ENCODE data around the gene KAT7.
A peak's percentile ranks its signal among the peaks of the same experiment; 100 is the strongest.
"Not testable (repeated sequence)": the region's sequence is repeated elsewhere in the genome, so short reads cannot be mapped to it uniquely, and the experiment has no call there.

The KAT7 gene

DNA sequence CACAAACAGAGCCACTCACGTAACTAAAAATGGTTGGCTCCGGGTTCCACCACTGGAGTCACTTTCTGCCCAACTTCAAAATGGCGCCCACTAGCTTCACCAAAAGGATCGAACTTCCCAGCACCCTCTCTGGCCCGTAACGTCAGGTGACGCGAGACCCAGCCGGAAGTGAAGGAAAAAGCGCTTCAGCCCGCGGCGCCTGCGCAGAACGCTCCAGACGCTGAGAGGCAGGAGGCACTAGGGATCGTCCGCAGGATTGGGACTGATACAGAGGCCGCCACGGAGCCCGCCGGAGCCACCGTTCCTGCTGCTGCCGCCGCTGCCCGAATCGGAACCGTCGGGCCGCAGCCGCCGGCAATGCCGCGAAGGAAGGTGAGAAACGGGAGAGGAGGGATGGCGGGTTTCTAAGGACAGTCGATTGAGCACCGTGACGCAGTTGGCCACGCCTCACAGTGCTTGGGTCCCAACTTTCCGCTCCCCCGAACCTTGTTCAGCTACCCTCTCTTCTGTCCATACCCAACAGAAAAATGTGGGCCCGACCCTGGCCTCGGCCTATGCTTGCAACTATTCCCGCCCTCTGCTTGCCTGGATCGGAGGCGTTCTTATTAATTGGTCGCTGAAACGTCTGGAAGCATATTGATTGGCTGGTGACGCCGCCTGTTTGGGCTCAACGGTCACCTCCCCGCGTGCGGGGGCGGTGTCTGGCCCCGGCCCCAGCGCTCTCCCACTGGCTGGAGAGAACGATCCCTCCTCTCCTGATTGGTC lies at the start of gene KAT7:
Gene KAT7 (plus strand): TSS at position 204 of the 765 bp plus-strand sequence. CDS start 154 bp downstream, at position 358.
- DNase-seq = peak; percentile 98

DNA sequence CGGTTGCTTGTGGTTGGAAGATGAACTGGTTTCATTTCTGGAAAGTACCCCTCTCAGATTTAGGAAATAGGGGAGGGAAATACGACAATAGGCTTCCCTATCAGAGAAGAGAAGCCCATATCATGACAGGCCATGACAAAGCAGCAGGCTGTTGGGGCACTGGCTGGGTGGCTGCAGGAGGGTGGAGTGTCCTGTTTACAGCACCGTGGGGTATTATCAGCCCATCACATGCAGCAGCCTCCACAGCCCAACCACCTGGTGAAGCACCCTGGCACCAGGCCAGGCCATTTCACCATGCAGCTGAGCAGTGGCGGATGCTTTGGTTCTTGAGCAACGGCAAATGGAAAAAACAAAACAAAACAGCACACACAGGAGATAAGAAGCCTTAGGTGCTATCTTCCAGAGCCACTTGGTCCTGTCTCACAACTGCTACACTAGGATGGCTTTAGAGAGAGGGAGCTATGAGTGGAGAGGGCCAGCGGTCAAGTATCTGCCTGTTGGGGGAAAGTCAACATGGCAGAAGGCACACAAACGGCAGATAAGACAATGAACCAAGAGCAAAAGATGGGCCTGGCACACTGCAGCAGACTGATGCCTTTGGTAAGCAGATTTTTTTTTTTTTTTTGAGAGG lies 48.7 kb upstream of the KAT7 start:
- DNase-seq = peak; percentile 61

DNA sequence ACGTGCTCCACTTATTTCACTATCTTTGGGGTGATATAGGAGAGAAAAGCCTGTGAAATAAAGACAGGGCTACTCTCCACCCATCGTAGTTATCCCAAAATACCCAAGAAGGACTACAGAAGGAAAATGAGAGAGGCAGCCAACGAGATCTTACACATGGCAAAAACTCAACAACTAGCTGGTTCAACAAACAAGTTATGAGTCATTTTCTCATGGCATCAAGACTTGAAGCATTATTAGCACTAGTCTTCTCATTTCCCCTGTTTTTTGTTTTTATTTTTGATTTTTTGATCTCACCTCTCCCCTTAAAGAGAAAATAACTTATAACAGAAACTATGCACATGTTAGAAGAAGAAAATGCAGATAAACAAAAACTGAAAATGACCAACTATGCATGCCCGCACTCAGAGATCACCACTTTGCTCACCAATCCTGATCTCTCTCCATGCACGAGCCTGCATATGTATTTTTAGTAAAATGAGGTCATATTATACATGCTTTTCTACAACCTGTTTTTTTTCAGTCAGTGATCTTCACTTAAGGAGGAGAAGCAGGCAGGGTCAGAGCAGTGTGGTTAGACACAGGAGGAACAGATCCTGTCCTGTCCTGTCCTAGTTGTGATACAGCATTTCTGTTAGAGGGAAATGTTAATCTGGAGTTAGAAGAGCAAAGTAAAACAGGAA lies 47.3 kb upstream of the KAT7 start:
- no peak for DNase-seq

DNA sequence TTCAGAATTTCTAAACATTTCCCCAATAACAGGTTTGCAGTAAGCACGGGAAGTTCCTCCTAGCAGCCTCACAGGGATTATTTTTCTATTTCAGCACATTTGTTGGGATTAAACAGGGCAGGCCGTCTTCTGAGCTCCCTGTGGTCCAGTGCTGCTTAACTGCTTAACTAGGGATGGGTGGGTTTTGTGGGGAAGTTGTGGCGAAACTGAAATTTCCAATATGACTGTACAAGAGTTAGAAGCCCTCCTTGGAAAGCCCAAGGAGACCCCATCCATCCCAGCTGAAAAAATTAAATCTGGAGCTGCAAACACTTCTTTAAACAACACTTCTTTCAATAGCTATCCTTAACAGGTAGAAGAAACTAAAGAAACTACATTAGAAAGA lies 46.8 kb upstream of the KAT7 start:
- DNase-seq = no peak

DNA sequence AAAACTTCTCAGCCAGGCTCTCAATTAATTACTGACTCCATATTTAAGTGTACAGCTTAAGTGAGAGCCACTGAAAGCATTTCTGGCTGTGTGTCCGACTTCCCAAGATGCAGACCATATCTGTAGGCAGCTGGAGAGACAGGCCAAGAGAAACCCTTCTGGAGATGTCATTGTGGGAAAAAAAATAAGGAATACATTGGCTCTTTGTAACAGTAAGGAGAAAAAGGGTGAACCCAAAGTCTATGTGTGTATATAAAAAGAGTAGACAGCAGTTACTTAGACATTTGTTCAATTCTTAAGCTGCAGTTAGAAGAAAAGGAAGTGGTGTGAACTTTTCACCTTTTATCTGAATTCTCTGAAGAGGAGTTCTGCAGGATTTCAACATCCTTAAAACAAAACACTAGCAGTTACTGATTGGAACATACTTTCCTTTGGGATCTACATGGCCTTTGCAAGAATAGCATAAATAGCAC lies 46.3 kb upstream of the KAT7 start:
- DNase-seq = no peak

DNA sequence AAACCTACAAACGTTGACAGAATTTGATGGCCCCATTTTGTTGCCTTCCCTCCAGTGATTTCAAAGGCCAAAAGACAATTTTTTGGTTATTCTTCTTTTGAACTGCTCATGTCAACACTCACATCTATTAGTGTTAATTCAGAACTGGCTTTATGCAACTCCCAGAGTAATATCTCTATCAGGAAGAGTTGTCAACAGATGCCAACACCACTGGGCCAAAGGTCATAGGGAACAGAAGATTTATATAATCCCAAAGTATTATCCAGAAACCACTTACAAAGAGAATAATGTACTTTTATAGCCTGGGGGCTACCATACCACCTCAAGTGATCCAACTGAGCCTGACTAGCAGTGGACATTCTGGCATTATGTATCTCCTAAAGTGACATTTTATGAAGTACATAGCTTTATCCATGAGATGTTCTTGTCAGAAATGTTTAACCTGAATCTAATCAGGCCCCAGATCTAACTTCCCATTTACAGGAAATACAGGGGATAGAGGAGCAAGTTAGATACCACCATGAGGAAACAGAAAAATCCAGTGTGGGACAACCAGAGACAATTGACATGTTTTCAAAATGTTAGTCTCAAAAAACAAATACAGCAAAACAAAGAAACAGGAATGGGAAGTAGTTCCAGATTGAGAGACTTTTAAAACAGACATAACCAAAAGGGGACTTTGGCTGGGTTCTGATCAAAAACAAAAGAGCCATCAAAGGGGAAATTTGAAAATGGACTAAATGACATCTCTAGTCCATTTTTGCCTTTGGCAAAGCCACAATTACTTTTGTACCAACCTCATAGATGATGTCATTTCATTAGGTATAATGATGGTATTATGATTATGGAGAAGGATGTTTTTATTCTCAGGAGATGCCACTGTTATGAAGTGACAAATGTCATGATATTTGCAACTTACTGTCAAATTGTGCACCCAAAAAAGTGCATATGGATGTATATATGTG lies 43.0 kb upstream of the KAT7 start:
- DNase-seq = no peak

DNA sequence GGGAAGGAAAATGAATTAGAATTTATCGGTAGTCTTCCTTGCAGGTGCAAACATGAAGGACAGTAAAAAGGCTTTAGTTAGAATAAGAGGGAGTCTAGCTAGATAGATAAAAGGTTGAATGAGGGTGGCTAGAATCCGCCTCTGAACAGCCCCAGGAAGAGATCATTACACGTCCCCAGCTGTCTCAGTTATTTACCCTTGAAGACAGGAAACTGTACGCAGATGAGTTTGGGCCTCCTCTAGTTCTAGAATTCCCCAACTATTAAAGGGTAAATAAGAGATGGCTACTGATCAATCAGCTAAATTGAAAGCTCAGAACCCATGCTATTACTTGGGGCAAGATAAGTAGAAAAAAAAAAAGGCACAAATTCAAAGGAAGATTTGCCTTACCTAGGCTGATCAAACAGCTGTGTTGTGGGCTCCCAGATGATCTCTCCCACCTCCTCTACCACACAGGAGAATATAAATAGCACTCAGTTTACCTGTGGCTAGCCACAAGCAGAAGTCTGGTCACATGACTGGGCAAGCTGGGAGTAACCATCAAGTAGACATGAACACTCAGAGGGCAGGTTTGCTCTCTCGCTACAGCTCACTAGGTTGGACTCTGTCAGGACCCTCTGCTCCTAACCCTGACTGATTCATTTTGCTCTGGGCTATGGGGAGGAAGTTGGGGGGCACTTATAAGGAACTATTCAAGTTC lies 41.5 kb upstream of the KAT7 start:
- DNase-seq = no peak

DNA sequence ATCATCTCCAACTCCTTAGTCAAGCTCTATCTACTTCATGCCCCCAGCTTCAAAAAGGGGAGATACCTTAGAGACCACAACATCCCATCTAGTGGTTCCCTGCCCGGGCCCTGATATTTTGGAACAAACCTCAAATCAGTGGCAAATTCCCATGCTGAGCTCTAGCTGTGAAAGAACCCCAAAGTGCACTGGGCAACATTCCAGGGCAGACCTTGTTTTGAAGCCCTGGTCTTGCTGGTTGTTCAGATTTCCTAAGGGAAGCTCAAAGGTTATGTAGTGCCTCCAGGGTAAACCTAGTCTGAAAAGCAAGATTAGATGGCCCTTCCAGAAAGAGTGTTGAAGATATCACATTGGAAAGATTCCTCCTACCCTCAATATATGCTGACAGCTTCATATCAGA lies 40.8 kb upstream of the KAT7 start:
- DNase-seq = no peak

DNA sequence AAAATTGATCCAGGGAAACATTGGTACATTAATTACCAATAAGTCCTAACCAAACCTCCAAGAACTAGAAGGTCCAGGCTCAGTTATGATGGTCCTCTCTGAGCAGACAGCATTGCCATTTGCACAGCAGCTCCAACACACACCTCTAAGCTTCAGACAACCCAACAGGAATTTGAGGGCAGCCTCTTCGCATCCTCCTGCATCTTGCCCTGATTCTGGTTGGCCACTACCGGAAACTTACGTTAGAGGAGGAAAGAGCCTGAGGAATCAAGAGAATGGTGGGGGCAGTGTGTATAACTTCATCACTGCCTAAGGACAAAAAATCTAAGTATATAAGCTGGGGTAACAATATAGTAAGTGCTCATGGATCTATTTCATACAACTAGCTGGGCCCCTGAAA lies 40.3 kb upstream of the KAT7 start:
- no peak for DNase-seq

DNA sequence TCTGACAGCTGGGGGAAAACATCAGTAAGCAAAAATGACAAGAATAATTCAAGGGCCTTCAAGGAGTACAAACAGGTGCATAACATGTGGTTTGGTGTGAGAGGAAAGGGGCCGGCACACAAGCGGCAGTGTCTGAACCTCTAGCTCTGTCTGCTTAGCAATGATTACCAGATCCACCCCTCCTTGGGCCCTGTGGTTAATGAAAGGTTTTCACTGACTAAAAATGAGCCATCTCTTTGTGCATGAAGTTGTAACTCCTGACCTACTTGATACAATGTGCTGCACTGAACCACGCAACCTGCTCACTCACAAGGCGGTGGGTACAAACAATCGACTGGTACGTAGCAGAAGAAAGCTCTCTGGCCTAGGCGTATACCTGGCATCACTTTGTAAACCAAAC lies 39.7 kb upstream of the KAT7 start:
- no peak for DNase-seq

DNA sequence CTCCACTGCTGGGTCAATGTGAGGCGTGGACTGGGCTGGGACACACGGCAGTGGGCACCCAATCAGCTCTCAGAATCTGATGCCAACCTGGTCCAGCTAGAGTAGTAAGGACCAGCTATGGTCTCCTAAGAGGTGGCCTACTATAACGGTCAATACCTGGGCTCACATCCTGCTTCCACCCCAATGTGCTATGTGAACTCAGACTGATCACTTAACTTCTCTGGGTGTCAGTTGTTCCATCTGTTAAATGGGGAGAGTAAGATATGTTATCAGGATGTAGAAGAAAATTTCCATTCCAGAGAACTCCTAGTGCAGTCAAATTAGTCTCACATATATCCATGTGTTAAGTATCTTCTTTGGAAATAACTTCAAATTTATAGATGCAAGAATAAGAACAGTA lies 38.8 kb upstream of the KAT7 start:
- DNase-seq = no peak

DNA sequence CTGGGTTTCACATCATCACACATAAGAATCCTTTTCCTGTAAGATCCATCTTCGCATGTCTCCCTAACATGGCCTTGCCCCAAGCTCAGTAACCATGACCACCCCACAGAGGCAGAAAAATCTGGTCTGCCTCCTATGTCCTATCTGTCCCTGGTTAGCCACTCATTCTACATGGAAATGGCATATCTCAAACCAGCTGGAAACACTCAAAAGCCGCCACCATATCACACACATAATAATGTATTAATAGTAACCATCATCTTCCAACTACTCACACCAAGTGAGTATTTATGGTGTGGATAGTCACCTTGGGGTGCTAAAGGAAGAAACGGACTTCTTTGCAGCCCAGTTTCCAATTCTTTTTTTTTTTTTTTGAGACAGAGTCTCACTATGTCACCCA lies 36.0 kb upstream of the KAT7 start:
- no peak for DNase-seq

DNA sequence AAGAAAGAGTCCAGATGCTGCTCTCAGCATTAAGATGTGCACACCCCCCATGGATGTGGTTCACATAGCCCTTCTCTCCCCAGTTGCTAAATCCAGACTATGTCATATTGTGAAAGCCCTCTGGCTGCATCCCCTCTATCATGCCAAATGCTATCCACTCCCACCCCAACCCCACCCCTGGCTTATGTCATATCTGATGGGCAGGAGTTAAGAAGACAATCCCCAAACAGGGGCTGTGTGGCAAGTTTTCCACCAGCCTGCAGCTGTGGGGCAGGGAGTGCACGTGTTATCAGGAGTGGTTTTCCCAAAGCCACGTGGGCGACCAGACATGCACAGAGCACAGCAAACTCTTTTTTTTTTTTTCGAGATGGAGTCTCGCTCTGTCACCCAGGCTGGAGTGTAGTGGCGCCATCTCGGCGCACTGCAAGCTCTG lies 34.5 kb upstream of the KAT7 start:
- no peak for DNase-seq

DNA sequence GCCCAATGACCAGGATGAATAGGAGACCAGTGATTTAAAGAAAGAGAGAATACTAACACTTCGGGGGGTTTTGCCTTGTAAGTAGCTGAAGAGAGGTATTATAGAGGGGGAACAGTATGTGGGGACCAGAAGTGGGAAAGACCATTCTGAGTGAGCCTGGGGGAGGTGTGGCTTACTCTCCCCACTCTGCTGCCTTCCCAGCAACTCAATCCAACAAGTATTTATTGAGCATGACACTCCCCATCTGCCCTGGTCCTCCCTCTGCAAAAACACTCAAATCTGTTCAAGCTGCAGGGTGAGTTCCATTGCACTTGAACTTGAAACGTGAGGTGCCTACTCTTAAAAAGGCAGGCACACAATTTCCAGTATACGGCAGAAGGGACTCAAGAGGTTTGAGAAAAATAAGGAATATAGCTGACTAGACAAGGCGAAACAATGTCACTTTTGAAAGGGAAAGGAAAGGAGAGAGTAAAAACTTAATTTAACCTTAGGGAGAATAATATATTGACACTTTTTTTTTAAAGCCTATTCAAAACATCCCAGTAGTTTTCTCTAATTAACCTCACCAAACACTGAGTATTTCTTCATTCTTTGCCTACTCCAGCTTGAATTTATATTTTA lies 32.7 kb upstream of the KAT7 start:
- no peak for DNase-seq

DNA sequence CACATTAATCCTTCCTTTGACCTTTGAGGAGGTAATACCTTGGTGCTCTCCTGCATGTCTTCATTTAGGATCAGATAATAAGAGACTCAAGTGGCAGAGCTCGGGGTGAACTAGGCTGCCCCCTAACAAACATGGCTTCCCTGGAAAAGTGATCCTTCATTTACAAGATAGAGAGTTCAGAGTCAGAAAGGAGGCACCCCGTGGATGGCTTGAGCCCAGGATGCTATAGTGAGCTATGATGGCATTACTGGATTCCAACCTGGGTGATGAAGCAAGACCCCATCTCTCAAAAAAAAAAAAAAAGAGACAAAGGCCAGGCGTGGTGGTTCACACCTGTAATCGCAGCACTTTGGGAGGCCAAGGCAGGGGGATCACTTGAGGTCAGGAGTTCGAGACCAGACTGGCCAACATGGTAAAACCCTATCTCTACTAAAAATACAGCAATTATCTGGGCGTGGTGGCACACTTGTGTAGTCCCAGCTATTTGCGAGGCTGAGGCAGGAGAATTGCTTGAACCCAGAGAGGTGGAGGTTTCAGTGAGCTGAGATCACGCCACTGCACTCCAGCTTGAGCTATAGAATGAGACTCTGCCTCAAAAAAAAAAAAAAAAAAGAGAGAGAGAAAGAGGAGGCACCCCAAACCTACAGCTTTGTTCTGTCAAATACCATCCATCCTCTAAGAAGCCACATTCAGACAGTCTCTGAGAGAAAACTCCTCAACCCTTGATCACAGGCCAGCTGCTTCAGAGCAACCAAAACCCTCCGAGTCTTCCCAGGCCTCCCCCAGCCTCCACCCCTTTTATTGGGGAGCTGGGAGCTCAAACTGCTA lies 31.9 kb upstream of the KAT7 start:
- no peak for DNase-seq

DNA sequence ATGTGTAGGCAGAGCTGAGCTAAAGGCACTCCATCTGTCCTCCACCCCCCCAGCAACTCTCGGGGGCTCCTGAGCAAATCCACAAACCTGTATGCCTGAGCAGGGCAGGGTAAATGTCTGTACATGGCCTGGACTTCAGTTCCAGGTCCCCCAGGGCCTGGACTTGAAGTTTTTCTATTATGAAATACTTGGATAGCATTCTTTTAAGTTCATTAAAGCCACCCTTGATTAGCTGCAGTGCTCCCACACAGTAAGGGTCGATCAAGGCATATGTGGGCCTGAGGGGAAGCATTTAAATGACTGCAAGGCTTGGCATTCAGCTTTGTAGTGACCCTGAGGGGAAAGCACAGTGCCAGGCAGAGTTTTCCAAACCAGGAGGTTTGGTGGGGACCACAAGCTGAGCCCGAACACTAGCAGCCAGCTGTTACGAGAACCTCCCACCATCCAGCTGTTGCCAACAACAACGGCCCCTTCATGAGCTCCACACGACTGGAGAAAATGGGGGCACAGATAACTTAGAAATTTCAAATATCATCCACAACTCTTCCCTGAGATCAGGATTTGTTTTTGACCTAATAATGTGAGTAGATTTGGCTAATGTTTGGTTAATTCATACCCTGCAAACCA lies 31.2 kb upstream of the KAT7 start:
- no peak for DNase-seq

DNA sequence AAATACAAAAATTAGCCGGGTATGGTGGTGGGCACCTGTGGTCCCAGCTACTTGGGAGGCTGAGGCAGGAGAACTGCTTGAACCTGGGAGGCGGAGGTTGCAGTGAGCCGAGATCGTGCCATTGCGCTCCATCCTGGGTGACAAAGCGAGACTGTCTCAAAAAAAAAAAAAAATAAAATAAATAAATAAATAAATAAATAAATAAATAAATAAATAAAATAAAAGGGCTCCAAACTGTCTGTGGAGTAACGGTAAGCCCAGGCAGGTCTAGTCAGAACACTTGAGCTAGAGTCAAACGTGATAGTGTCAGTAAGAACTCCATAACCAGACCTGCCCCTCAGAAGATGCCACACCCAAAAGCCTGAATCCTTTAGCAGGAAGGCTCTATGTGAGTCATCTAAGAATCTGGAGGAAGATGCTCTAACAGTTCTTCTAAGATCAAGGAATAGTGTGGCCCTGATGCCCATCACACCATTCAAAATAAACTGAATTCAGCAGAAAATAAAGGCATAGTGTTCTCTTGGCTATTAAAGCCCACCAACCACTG lies 29.9 kb upstream of the KAT7 start:
- DNase-seq = not testable (repeated sequence)

DNA sequence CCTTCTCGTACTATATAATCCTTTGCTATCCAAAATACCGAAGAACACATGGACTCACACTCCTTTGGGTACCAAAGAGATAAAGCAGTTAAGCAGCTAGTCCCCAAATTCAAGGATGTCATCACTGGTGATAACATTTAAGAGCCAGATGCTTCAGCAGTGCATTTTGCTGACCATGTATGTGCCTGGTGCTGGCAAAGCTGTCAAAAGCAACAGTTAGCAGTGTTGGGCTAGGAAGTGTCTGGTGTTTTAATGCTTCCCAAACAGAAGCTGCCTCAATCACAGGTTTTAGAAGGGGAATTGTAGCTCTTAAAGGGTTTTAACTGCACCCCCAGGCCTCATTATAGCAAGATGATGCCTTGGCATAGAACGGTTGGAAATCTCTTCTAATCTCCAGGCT lies 29.3 kb upstream of the KAT7 start:
- no peak for DNase-seq

DNA sequence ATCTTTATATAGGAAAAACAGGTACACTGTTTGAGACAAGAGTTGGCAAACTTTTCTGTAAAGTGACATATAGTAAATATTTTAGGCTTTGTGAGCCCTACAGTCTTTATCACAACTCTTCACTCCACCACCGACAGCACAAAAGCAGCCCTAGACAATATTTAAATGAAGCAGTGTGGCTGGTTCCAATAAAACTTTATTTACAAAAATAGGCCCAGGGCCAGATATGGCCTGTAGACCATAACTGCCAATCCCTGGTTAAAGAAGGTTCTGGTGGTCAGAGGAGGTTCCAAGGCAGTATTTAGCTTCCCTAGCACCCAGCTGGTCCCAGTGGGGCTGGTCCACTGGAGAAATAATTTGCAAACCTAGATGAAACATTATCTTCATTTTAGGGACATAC lies 28.2 kb upstream of the KAT7 start:
- no peak for DNase-seq

All from NCI-H1092 (cell line).